A549 (cell line): ENCODE measurements around the gene TEAD2.

Experiments
- CHD2 ChIP-seq: fragments of 150-350 bp; IDR thresholded peaks from 2 replicates; pipeline ENCODE4 v1.6.1; 2014; ENCODE audit warnings: low read length; ENCODE audit not compliant: partially characterized antibody
- FOXS1 ChIP-seq: fragments of 250-450 bp; sonication (Bioruptor Pico); IDR thresholded peaks from 2 replicates; pipeline ENCODE4 v1.5.0; 2020; ENCODE audit warnings: mild to moderate bottlenecking, moderate library complexity
- JUN ChIP-seq, 2 experiments: fragments of >200 bp; sonication (Bioruptor Twin); formaldehyde crosslinking; IDR thresholded peaks; 2 replicates in 1 of 2; 3 replicates in 1 of 2; pipeline ENCODE4 v1.6.1; 2016 to 2017
- JUNB ChIP-seq: fragments of >200 bp; sonication (Bioruptor Twin); formaldehyde crosslinking; IDR thresholded peaks from 2 replicates; pipeline ENCODE4 v1.6.1; 2016
- POLR2A ChIP-seq: IDR thresholded peaks from 2 replicates; pipeline ENCODE4 v1.6.1; 2012; ENCODE audit warnings: mild to moderate bottlenecking, low read length
- RARB ChIP-seq: fragments of 250-450 bp; sonication (Bioruptor Pico); IDR thresholded peaks from 2 replicates; pipeline ENCODE4 v1.8.0; 2021; ENCODE audit warnings: mild to moderate bottlenecking, moderate library complexity
- RCOR1 ChIP-seq: fragments of 150-350 bp; IDR thresholded peaks from 2 replicates; pipeline ENCODE4 v1.6.1; 2014; ENCODE audit warnings: antibody characterized with exemption, low read length, low read depth
- RFX5 ChIP-seq: fragments of 450-650 bp; IDR thresholded peaks from 2 replicates; pipeline ENCODE4 v1.7.1; 2014; ENCODE audit warnings: antibody characterized with exemption, mild to moderate bottlenecking, moderate library complexity
- SMC3 ChIP-seq: fragments of >200 bp; sonication (Bioruptor Twin); formaldehyde crosslinking; IDR thresholded peaks from 3 replicates; pipeline ENCODE4 v1.6.1; 2018; ENCODE audit warnings: inconsistent platforms
- TF ChIP-seq, protein P1 (sequence below): fragments of >200 bp; sonication (Bioruptor Twin); formaldehyde crosslinking; IDR thresholded peaks from 3 replicates; pipeline ENCODE4 v1.5.1; 2016

GRCh38 chr19:49368711-49369358 lies 6.6 kb upstream of the TEAD2 start:
- TF ChIP-seq JUNB (no peak), POLR2A (no peak), SMC3 (no peak), RCOR1 (no peak), FOXS1 (no peak), RARB (no peak), CHD2 (no peak), JUN (IDR thresholded peaks at IDR 0.05) (no peak), RFX5 (no peak)
- TF ChIP-seq, protein P1, sequence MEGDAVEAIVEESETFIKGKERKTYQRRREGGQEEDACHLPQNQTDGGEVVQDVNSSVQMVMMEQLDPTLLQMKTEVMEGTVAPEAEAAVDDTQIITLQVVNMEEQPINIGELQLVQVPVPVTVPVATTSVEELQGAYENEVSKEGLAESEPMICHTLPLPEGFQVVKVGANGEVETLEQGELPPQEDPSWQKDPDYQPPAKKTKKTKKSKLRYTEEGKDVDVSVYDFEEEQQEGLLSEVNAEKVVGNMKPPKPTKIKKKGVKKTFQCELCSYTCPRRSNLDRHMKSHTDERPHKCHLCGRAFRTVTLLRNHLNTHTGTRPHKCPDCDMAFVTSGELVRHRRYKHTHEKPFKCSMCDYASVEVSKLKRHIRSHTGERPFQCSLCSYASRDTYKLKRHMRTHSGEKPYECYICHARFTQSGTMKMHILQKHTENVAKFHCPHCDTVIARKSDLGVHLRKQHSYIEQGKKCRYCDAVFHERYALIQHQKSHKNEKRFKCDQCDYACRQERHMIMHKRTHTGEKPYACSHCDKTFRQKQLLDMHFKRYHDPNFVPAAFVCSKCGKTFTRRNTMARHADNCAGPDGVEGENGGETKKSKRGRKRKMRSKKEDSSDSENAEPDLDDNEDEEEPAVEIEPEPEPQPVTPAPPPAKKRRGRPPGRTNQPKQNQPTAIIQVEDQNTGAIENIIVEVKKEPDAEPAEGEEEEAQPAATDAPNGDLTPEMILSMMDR, result no peak
